OCI-LY7 (cell line): Measurements from ENCODE around the gene LDLRAD1. TPM values are rescaled to one million over a fixed set of nuclear protein-coding genes. Genes with fewer than 3 reads are reported as not detected.
"Not testable (repeated sequence)": the region's sequence is repeated elsewhere in the genome, so short reads cannot be mapped to it uniquely, and the experiment has no call there.

ENCODE experiments used
- BruUV-seq: library from RNA; stranded (reverse); fragments of 400-500 nt; replicated peaks from 2 replicates; lab custom pipeline; 2021; lab: Mats Ljungman, UMichigan
- CTCF ChIA-PET: fragments of 300-600 bp; sonication (Branson Sonifier 250); formaldehyde crosslinking; loops from one replicate; lab custom pipeline; 2022; ENCODE audit warnings: antibody characterized with exemption; ENCODE audit not compliant: unreplicated experiment; lab: Charles Lee
- POLR2A ChIA-PET: fragments of 300-600 bp; sonication (Branson Sonifier 250); formaldehyde crosslinking; loops from one replicate; lab custom pipeline; 2022; ENCODE audit warnings: antibody characterized with exemption; lab: Charles Lee
- DNase-seq: peaks from one replicate; pipeline ENCODE4 v3.0.0-alpha.2; 2015; ENCODE audit warnings: low spot score
- H2AFZ ChIP-seq: fragments of 200-600 bp; sonication (generic), shearing (Covaris generic); 2 replicates; pipeline ENCODE4 v1.6.1; 2014; ENCODE audit warnings: mild to moderate bottlenecking, antibody characterized with exemption, low read length, moderate library complexity
- H3K27ac ChIP-seq: fragments of 200-600 bp; sonication (generic); 2 replicates; pipeline ENCODE4 v1.5.1; 2014; ENCODE audit warnings: mixed run types, low read depth, mild to moderate bottlenecking, moderate library complexity, low read length, inconsistent platforms; ENCODE audit not compliant: poor library complexity, severe bottlenecking
- H3K36me3 ChIP-seq: fragments of 200-600 bp; sonication (generic); 2 replicates; pipeline ENCODE4 v1.6.1; 2014; ENCODE audit warnings: mild to moderate bottlenecking, antibody characterized with exemption, low read length, moderate library complexity, mixed read lengths; ENCODE audit not compliant: insufficient read depth
- H3K4me1 ChIP-seq: fragments of 200-600 bp; sonication (generic); 2 replicates; pipeline ENCODE4 v1.5.1; 2014; ENCODE audit warnings: mild to moderate bottlenecking, low read length; ENCODE audit not compliant: insufficient read depth, poor library complexity, severe bottlenecking
- H3K4me2 ChIP-seq: fragments of 200-600 bp; sonication (generic); 2 replicates; pipeline ENCODE4 v1.6.1; 2014; ENCODE audit warnings: mild to moderate bottlenecking, low read length
- H3K4me3 ChIP-seq: fragments of 200-600 bp; sonication (generic); 2 replicates; pipeline ENCODE4 v1.5.1; 2014; ENCODE audit warnings: mild to moderate bottlenecking, low read depth, low read length; ENCODE audit not compliant: poor library complexity, severe bottlenecking
- H3K79me2 ChIP-seq: fragments of 200-600 bp; sonication (generic); 2 replicates; pipeline ENCODE4 v1.6.1; 2016; ENCODE audit warnings: low read depth, mild to moderate bottlenecking, low read length, moderate library complexity, mixed read lengths; ENCODE audit not compliant: insufficient read depth
- H3K9me2 ChIP-seq: fragments of 200-600 bp; sonication (generic); 2 replicates; pipeline ENCODE4 v1.6.1; 2016; ENCODE audit warnings: mild to moderate bottlenecking, low read length, mixed read lengths; ENCODE audit not compliant: insufficient read depth
- H3K9me3 ChIP-seq: fragments of 200-600 bp; sonication (generic); 2 replicates; pipeline ENCODE4 v1.6.1; 2014; ENCODE audit warnings: mild to moderate bottlenecking, mixed run types, low read length, mixed read lengths
- H4K20me1 ChIP-seq: fragments of 200-600 bp; sonication (generic); 2 replicates; pipeline ENCODE4 v1.6.1; 2014; ENCODE audit warnings: mild to moderate bottlenecking, antibody characterized with exemption, low read length, moderate library complexity, mixed read lengths; ENCODE audit not compliant: insufficient read depth
- EZH2phosphoT487 ChIP-seq: fragments of 200-600 bp; sonication (generic); IDR thresholded peaks from 2 replicates; pipeline ENCODE4 v1.6.1; 2018; ENCODE audit warnings: low read depth, borderline replicate concordance, mild to moderate bottlenecking, mixed run types, antibody characterized with exemption, low read length, moderate library complexity, mixed read lengths
- intact Hi-C: fragments of 100-400 bp; cut with micrococcal nuclease; formaldehyde crosslinking; loops from one replicate; pipeline ENCODE4 v1.10.0; 2022; ENCODE audit not compliant: unreplicated experiment
- total RNA-seq, 2 experiments: library from RNA; depleted of rRNA in 1 of 2; stranded (reverse); fragments of >200 nt in 1 of 2; shearing (Covaris generic) in 1 of 2; gene quantifications; 2 replicates each; pipeline ENCODE4 v1.2.3, GENCODE V29; 2014 to 2022
- TF ChIP-seq, protein P1 (sequence below): fragments of 200-600 bp; sonication (generic); conservative IDR thresholded peaks from 2 replicates; pipeline ENCODE4 v1.5.1; 2014; ENCODE audit warnings: mild to moderate bottlenecking, antibody characterized with exemption, low read length, moderate library complexity, mixed read lengths

Gene LDLRAD1
- total RNA-seq, 2 experiments from 2014 or later = not detected

DNA sequence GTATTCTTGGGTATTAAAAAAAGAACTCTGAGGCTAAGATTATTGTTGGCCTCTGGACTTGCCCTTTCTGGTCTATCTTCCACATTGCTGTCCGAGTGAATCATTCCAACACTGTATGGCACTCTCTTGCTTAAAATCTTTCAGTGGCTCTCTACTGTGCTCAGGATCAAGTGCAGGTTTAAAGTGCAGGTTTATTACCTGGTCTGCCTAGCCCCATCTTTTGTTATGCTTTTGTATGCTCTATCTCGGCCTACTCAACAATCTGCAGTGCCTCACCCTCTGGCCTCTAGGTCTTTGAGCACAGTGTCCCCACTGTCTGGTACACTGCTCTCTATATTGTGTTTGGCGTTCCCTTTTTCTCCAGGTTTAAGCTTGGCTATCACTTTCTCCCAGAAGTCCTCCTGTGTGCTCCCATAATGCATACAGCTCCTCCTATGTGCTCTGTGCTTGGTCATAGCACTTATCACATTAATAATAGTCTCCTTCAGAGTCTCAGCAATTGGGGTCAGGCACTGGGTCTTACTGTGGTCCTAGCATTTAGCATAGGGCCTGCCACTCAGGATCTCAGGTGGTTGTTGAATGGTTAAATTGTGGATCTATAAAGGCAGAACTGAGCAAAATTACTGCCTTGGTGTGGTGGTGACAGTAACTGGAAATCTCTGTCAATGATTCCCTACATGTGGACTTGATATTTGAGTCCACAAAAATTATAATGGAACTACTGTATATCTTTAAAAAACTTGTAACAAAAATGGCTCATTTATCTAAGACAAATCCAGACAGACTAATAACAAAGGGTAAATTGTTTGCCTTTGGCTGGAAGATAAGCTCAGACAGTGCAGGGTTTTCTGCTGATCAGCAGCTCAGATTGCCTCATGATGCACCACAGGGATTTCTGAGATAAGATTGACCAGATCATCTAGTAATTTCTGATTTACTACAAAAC, 10.6 kb upstream of the LDLRAD1 start:
- H2AFZ ChIP-seq = no peak overlapping the region
- no TSS peak for BruUV-seq
- H3K9me2 ChIP-seq = no peaks in the 10 kb centered on the region
- no peaks in the 10 kb centered on the region for H3K4me1 ChIP-seq
- no peaks in the 10 kb centered on the region for H3K9me3 ChIP-seq
- TF ChIP-seq, protein P1, sequence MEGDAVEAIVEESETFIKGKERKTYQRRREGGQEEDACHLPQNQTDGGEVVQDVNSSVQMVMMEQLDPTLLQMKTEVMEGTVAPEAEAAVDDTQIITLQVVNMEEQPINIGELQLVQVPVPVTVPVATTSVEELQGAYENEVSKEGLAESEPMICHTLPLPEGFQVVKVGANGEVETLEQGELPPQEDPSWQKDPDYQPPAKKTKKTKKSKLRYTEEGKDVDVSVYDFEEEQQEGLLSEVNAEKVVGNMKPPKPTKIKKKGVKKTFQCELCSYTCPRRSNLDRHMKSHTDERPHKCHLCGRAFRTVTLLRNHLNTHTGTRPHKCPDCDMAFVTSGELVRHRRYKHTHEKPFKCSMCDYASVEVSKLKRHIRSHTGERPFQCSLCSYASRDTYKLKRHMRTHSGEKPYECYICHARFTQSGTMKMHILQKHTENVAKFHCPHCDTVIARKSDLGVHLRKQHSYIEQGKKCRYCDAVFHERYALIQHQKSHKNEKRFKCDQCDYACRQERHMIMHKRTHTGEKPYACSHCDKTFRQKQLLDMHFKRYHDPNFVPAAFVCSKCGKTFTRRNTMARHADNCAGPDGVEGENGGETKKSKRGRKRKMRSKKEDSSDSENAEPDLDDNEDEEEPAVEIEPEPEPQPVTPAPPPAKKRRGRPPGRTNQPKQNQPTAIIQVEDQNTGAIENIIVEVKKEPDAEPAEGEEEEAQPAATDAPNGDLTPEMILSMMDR = no peak
- no peak for TF ChIP-seq EZH2phosphoT487
- no peaks in the 10 kb centered on the region for H4K20me1 ChIP-seq
- H3K4me3 ChIP-seq = no peak overlapping the region
- H3K27ac ChIP-seq = no peak overlapping the region
- DNase-seq = no peak
- no peak overlapping the region for H3K4me2 ChIP-seq
- H3K36me3 ChIP-seq = peaks cover 33% of the 10 kb centered on the region
- intact Hi-C loops = no loop called here
- H3K79me2 ChIP-seq = no peaks in the 10 kb centered on the region
- ChIA-PET POLR2A (interaction anchor here (1.1 kb wide), 1 partner anchor 23 kb away, joined by 4 read pairs; no protein-coding TSS in a partner anchor), CTCF (no interaction called here)

DNA sequence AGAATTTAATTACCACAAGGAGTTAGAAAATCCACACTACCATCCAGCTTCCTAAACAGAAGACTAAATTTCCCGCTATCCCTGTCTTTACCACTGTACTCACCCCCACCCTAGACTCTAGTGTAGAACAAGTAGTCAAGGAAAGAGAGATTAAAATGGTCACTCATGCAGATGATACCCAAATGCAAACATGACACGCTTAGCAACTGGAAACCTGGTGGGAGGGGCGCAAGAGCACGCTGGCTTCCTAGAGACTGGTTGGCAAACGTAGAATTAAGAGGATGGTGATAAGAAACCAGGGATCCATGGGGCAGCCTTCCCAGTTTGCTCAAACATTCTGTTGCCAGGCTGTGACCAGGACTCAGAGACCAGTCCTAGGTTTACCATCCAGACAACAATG, 9.9 kb upstream of the LDLRAD1 start:
- no TSS peak for BruUV-seq
- ChIA-PET CTCF (no interaction called here), POLR2A (no interaction called here)
- no peak overlapping the region for H2AFZ ChIP-seq
- H3K27ac ChIP-seq = no peak overlapping the region
- H3K79me2 ChIP-seq = no peaks in the 10 kb centered on the region
- peaks cover 31% of the 10 kb centered on the region for H3K36me3 ChIP-seq
- H3K9me2 ChIP-seq = no peaks in the 10 kb centered on the region
- H3K4me2 ChIP-seq = no peak overlapping the region
- no peak overlapping the region for H3K4me3 ChIP-seq
- H4K20me1 ChIP-seq = no peaks in the 10 kb centered on the region
- TF ChIP-seq, protein P1 = no peak
- no peak for TF ChIP-seq EZH2phosphoT487
- H3K4me1 ChIP-seq = no peaks in the 10 kb centered on the region
- no peaks in the 10 kb centered on the region for H3K9me3 ChIP-seq
- no peak for DNase-seq
- intact Hi-C loops = no loop called here

DNA sequence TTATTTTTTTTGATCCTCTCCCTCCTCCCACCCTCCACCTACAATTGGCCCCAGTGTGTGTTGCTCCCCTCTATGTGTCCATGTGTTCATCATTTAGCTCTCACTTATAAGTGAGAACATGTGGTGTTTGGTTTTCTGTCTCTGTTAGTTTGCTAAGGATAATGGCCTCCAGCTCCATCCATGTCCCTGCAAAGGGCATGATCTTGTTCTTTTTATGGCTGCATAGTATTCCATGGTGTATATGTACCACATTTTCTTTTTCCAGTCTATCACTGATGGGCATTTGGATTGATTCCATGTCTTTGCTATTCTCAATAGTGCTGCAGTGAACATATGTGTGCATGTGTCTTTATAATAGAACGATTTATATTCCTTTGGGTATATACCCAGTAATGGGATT, 6.8 kb upstream of the LDLRAD1 start:
- H4K20me1 ChIP-seq, DNase-seq, H3K9me3 ChIP-seq, CTCF ChIA-PET, H3K9me2 ChIP-seq, H3K4me3 ChIP-seq, H2AFZ ChIP-seq, H3K4me1 ChIP-seq, intact Hi-C loops, H3K4me2 ChIP-seq, H3K27ac ChIP-seq, H3K79me2 ChIP-seq, BruUV-seq, H3K36me3 ChIP-seq: not testable (repeated sequence)
- POLR2A ChIA-PET = interaction anchor here (1.1 kb wide), 1 partner anchor 855 kb away, joined by 7 read pairs; no protein-coding TSS in a partner anchor
